Prostate gland (tissue), 2 donors: ENCODE results near the gene PTPRT.

Experiments
- CTCF ChIP-seq, 4 experiments: fragments of 200-600 bp in 2 of 4; fragments of 450-650 bp in 2 of 4; sonication (generic) in 2 of 4; IDR thresholded peaks; 1 replicate in 3 of 4; 2 replicates in 1 of 4; pipeline ENCODE4 v1.5.1; 2016 to 2019; ENCODE audit warnings: antibody characterized with exemption in 4 of 4, mild to moderate bottlenecking in 2 of 4, moderate library complexity in 2 of 4
- POLR2A ChIP-seq: fragments of 450-650 bp; IDR thresholded peaks from one replicate; pipeline ENCODE4 v1.6.1; 2016; ENCODE audit warnings: antibody characterized with exemption, mild to moderate bottlenecking
- POLR2AphosphoS5 ChIP-seq: sonication (generic); formaldehyde crosslinking; IDR thresholded peaks from one replicate; pipeline ENCODE4 v1.6.1; 2017; ENCODE audit warnings: antibody characterized with exemption

- TF ChIP-seq CTCF (IDR thresholded peaks at IDR 0.05) (peak; percentile 81 to 97 (median 91)), POLR2A (no peak), POLR2AphosphoS5 (no peak)
Measured at GRCh38 chr20:43187476-43188233, 2.1 kb downstream of the PTPRT start.
